K562 (cell line): ENCODE measurements around the gene PLXNB2. TPM values are rescaled to one million over a fixed set of nuclear protein-coding genes. Genes with fewer than 3 reads are reported as not detected.
A peak's percentile ranks its signal among the peaks of the same experiment; 100 is the strongest.

Source experiments
- BHLHE40 ChIP-seq: IDR thresholded peaks from 2 replicates; pipeline ENCODE4 v1.6.1; 2011; ENCODE audit warnings: low read length, improper control_type of control experiment
- CCAR2 ChIP-seq: fragments of 200-400 bp; formaldehyde crosslinking; IDR thresholded peaks from 2 replicates; pipeline ENCODE4 v1.6.1; 2017; ENCODE audit warnings: mild to moderate bottlenecking, low read depth, low read length
- EWSR1 ChIP-seq: fragments of 450-650 bp; IDR thresholded peaks from 2 replicates; pipeline ENCODE4 v1.6.1; 2018; ENCODE audit warnings: borderline replicate concordance, mild to moderate bottlenecking, low read depth, moderate library complexity; ENCODE audit not compliant: partially characterized antibody
- GTF2E2 ChIP-seq: fragments of 200-800 bp; sonication (Bioruptor generic); IDR thresholded peaks from 2 replicates; pipeline ENCODE4 v1.6.1; 2016; ENCODE audit warnings: missing genetic modification characterization, missing compliant biosample characterization
- NFXL1 ChIP-seq: fragments of 450-650 bp; formaldehyde crosslinking; IDR thresholded peaks from 2 replicates; pipeline ENCODE4 v1.4.0; 2021; ENCODE audit warnings: mild to moderate bottlenecking
- NR0B1 ChIP-seq: fragments of 450-650 bp; IDR thresholded peaks from one replicate; pipeline ENCODE4 v1.6.1; 2018; ENCODE audit warnings: mild to moderate bottlenecking, moderate library complexity; ENCODE audit not compliant: partially characterized antibody
- NRF1 ChIP-seq, 2 experiments: fragments of 450-650 bp; IDR thresholded peaks in 1 of 2; conservative IDR thresholded peaks in 1 of 2; 2 replicates each; pipeline ENCODE4 v1.6.1; 2014; ENCODE audit warnings: mild to moderate bottlenecking in 2 of 2
- POLR2G ChIP-seq: fragments of 200-400 bp; formaldehyde crosslinking; IDR thresholded peaks from 2 replicates; pipeline ENCODE4 v1.6.1; 2017; ENCODE audit warnings: low read depth, mild to moderate bottlenecking, antibody characterized with exemption, low read length, moderate library complexity
- RB1 ChIP-seq: fragments of 450-650 bp; IDR thresholded peaks from 2 replicates; pipeline ENCODE4 v1.6.1; 2017; ENCODE audit warnings: low read depth, mild to moderate bottlenecking
- RBFOX2 ChIP-seq: fragments of 200-400 bp; formaldehyde crosslinking; IDR thresholded peaks from 2 replicates; pipeline ENCODE4 v1.6.1; 2017; ENCODE audit warnings: low read depth, mild to moderate bottlenecking, low read length, moderate library complexity
- RBM39 ChIP-seq: fragments of 200-400 bp; formaldehyde crosslinking; optimal IDR thresholded peaks from 2 replicates; pipeline ENCODE3; 2018; ENCODE audit warnings: low read depth, low read length
- SAFB ChIP-seq: fragments of 200-400 bp; formaldehyde crosslinking; IDR thresholded peaks from 2 replicates; pipeline ENCODE4 v1.6.1; 2017; ENCODE audit warnings: low read depth, low read length, borderline replicate concordance
- SMAD3 ChIP-seq: fragments of 450-650 bp; formaldehyde crosslinking; conservative IDR thresholded peaks from 2 replicates; pipeline ENCODE4 v1.4.0; 2020; ENCODE audit warnings: mild to moderate bottlenecking
- ZNF197 ChIP-seq: fragments of 200-800 bp; sonication (Bioruptor generic); IDR thresholded peaks from 2 replicates; pipeline ENCODE4 v1.6.1; 2016; ENCODE audit warnings: low read depth, missing genetic modification characterization, missing compliant biosample characterization
- ZNF395 ChIP-seq: fragments of 200-800 bp; sonication (Bioruptor generic); IDR thresholded peaks from 2 replicates; pipeline ENCODE4 v1.6.1; 2017; ENCODE audit warnings: missing genetic modification characterization, missing compliant biosample characterization
- polyA plus RNA-seq, 8 experiments: library from polyadenylated mRNA; depleted of rRNA in 4 of 8; stranded (reverse) in 5 of 8; unstranded in 3 of 8; fragments of >200 nt; fragmentation: Nextera tagmentation in 2 of 8; fragmentation: Illumina TruSeq in 1 of 8; extraction: Ambion mirVana in 2 of 8; extraction: Trizol in 1 of 8; gene quantifications; 2 replicates each; pipeline versions ENCODE4 v1.2.1 to v1.2.3, GENCODE V29; 2011 to 2014; ENCODE audit warnings: inconsistent platforms in 1 of 8, missing spikeins in 1 of 8
- total RNA-seq, 7 experiments: library from RNA; depleted of rRNA in 6 of 7; stranded (reverse); fragments of >200 nt in 6 of 7; fragmentation: Illumina TruSeq in 2 of 7; extraction: Trizol in 2 of 7; gene quantifications; 2 replicates each; pipeline versions ENCODE4 v1.2.1 to v1.2.3, GENCODE V29; 2011 to 2021; ENCODE audit warnings: low replicate concordance in 1 of 7
- TF ChIP-seq, protein P1 (sequence below), 2 experiments: IDR thresholded peaks; 2 replicates each; pipeline ENCODE4 v1.6.1; 2012; ENCODE audit warnings: improper control_type of control experiment in 2 of 2, low read depth in 2 of 2, low read length in 2 of 2, borderline replicate concordance in 1 of 2
- TF ChIP-seq, protein P2 (sequence below): IDR thresholded peaks from 2 replicates; pipeline ENCODE4 v1.6.1; 2011; ENCODE audit warnings: borderline replicate concordance, low read depth, mild to moderate bottlenecking, moderate library complexity, low read length; ENCODE audit not compliant: insufficient read depth, poor library complexity, severe bottlenecking
- TF ChIP-seq, protein P3 (sequence below): sonication (generic); formaldehyde crosslinking; IDR thresholded peaks from 2 replicates; pipeline ENCODE4 v1.8.0; 2022; ENCODE audit warnings: missing genetic modification reagents, mild to moderate bottlenecking, moderate library complexity, borderline replicate concordance

The PLXNB2 gene
- total and polyA plus RNA-seq, 9 of the 15 experiments (the other 6 are each of a cell fraction or from before 2014, with no cell fraction given), result 0.15 to 45.1 (median 13.6) TPM

- no peak for TF ChIP-seq CCAR2
- TF ChIP-seq, protein P1, sequence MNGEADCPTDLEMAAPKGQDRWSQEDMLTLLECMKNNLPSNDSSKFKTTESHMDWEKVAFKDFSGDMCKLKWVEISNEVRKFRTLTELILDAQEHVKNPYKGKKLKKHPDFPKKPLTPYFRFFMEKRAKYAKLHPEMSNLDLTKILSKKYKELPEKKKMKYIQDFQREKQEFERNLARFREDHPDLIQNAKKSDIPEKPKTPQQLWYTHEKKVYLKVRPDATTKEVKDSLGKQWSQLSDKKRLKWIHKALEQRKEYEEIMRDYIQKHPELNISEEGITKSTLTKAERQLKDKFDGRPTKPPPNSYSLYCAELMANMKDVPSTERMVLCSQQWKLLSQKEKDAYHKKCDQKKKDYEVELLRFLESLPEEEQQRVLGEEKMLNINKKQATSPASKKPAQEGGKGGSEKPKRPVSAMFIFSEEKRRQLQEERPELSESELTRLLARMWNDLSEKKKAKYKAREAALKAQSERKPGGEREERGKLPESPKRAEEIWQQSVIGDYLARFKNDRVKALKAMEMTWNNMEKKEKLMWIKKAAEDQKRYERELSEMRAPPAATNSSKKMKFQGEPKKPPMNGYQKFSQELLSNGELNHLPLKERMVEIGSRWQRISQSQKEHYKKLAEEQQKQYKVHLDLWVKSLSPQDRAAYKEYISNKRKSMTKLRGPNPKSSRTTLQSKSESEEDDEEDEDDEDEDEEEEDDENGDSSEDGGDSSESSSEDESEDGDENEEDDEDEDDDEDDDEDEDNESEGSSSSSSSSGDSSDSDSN (IDR thresholded peaks at IDR 0.05; ENCODE audit: borderline replicate concordance in 1 of 2, low read depth in 2 of 2, low read length in 2 of 2), result no peak
- TF ChIP-seq GTF2E2 (tag), result no peak
- no peak for TF ChIP-seq ZNF395
- peak; percentile 85 for TF ChIP-seq SAFB
- TF ChIP-seq RB1, result 0 out of 2 replicates have a peak, but pooled peaks have one; percentile 35
- 0 out of 2 replicates have a peak, but pooled peaks have one; percentile 33 for TF ChIP-seq POLR2G
- TF ChIP-seq NFXL1, result no peak
- 0 out of 2 replicates have a peak, but pooled peaks have one; percentile 24 for TF ChIP-seq RBFOX2
- TF ChIP-seq, protein P2, sequence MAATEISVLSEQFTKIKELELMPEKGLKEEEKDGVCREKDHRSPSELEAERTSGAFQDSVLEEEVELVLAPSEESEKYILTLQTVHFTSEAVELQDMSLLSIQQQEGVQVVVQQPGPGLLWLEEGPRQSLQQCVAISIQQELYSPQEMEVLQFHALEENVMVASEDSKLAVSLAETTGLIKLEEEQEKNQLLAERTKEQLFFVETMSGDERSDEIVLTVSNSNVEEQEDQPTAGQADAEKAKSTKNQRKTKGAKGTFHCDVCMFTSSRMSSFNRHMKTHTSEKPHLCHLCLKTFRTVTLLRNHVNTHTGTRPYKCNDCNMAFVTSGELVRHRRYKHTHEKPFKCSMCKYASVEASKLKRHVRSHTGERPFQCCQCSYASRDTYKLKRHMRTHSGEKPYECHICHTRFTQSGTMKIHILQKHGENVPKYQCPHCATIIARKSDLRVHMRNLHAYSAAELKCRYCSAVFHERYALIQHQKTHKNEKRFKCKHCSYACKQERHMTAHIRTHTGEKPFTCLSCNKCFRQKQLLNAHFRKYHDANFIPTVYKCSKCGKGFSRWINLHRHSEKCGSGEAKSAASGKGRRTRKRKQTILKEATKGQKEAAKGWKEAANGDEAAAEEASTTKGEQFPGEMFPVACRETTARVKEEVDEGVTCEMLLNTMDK, result peak; percentile 85
- no peak for TF ChIP-seq RBM39
- TF ChIP-seq, protein P3, sequence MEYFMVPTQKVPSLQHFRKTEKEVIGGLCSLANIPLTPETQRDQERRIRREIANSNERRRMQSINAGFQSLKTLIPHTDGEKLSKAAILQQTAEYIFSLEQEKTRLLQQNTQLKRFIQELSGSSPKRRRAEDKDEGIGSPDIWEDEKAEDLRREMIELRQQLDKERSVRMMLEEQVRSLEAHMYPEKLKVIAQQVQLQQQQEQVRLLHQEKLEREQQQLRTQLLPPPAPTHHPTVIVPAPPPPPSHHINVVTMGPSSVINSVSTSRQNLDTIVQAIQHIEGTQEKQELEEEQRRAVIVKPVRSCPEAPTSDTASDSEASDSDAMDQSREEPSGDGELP, result 0 out of 2 replicates have a peak, but pooled peaks have one; percentile 39
- TF ChIP-seq BHLHE40, result peak; percentile 78
- TF ChIP-seq EWSR1, result no peak
- TF ChIP-seq NRF1 (conservative IDR thresholded peaks at IDR 0.05 in 1 of 2, IDR thresholded peaks at IDR 0.05 in 1 of 2), result peak in 1 of 2 experiments; percentile 44; a peak in 1 of 4 replicates
- no peak for TF ChIP-seq NR0B1
- TF ChIP-seq ZNF197, result no peak
- no peak for TF ChIP-seq SMAD3 (CRISPR knock-in tag)
Observed at GRCh38 chr22:50267591-50268390, 39.7 kb downstream of the PLXNB2 start (continued).
